Stimulated activated CD4-positive, alpha-beta T cell treated with anti-CD3 and anti-CD28 coated beads, Interleukin-2, amount 100 ng/mL, for 24 hours (primary cell): ENCODE data around the gene CIBAR2.

ENCODE experiments used
- DNase-seq, 2 donors: peaks; one replicate each; pipeline ENCODE4 v3.0.0-alpha.2; 2020

CIBAR2 gene

DNA sequence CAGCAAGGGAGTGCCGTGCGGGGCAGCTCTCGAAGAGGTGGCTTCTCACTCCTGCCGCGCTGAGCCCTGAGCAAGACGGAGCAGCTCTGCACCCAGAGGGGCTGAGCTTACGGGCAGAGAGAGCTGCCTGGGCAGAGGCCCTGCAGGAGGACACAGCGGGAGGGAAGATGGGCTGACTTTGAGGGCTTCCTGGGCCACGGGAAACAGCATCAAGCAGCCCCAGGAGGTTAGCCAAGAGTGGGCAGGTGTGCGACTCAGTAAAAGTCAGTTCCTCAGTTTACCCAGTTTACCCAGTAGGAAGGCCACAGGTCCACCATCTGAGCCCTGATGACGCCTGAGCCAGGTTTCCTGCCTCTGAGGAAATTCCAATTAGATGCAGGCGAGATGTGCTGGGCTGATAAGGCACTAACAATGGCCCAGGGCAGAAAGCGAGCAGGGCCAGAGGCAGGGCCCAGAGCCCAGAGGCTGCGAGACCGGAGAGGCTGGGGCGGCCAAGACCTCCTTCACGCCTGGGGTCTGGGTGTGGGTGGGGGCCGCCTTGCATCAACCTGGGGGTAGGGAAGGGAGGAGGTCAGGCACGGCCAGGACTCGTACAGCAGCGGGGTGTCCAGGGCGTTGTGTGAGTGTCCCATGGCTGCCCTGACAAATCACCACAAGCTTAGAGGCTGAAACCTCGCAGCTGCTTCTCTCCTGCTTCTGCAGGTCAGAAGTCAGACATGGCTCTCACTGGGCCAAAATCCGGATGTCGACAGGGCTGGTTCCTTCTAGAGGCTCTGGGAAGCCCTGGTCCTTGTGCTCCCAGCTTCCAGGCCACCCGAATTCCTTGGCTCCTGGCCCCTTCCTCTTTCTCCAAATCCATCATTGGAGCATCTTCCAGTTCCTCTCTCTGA lies 32.0 kb upstream of the CIBAR2 start:
- DNase-seq: no peak

DNA sequence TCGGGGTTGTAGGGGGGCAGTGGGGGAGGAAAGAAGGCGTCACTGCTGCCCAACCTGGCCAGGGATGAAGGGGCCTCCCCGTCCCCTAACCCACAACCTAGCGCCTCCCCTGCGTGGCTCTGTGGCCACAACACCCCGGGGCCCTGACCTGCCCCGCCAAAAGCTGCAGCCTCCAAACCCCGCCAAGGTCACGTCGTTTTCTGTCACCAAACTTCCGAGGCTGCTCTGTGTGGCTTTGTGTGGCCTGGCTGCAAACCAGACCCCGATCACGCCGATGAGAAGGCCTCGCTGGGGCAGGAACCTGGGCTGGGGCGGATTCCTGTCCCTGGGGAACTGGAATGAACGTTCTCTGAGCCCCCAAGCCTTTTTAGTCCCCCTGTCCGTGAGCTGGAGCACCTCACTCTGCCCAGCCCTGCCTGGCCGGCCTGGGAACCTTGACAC lies 30.5 kb upstream of the CIBAR2 start:
- DNase-seq: no peak

DNA sequence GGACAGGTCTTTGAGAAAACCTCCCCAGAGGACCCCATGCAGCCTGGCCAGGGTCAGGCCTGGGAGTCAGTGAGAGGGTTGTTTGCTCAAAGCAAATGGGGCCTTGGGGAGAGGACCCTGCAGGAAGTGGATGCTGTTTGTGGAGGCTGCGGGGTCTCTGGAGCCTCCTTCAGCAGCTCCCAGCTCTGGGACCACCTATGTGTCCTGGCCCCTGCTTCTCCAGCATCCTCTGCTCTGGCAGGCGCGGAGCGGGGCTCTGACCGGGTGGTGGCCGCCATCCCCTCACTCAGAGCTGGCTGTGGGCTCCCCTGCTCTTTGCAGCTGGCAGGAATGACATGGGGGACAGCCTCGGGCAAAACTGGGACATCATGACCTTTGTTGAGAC lies 29.8 kb upstream of the CIBAR2 start:
- no peak for DNase-seq

DNA sequence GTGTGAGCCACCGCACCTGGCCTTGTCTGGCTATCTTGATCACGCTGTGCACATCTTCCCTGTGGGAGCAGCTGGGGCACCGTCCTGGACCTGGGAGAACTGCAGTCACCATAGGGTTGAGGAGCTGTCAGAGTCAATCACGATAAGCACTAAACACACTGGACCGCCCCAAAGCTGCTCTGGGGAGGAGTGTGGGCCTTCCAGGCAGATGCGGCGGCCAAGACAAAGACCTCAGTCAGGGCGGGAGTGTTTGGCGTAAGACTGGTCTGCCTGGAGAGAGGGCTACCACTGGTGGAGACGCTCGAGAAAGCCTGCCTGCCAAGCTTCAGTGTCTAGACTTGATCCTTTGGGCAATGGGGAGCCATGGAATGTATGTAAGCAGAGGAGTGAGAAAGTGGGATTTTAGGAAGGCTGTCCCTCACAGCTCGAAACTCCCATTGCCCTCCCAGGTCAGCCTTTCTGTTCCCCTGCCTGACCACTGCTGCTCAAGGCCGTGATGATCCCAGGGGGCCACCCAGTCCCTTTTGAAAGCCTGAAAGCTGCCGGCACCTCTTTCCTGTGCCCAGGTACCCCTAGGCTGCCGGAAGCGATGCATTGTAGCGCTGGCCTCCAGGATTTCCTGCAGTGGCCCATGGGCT lies 29.3 kb upstream of the CIBAR2 start:
- no peak for DNase-seq

DNA sequence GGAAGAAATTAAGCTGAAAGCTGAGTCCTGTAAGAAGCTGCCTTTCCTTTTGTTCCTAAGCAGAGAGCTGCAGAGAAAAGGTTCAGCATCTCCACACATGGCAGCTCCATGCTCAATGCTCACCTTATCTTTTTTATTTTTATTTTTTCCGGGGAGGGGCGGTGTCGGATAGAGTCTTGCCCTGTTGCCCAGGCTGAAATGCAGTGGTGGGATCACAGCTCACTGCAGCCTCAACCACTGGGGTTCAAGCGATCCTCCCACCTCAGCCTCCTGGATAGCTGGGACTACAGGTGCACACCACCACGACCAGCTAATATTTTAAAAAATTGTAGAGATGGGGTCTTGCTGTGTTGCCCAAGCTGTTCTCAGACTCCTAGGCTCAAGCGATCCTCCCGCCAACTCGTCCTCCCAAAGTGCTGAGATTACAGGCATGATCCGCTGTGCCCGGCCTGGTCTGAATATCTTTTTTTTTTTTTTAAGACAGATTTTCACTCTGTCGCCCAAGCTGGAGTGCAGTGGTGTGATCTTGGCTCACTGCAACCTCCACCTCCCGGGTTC lies 28.3 kb upstream of the CIBAR2 start:
- no peak for DNase-seq

DNA sequence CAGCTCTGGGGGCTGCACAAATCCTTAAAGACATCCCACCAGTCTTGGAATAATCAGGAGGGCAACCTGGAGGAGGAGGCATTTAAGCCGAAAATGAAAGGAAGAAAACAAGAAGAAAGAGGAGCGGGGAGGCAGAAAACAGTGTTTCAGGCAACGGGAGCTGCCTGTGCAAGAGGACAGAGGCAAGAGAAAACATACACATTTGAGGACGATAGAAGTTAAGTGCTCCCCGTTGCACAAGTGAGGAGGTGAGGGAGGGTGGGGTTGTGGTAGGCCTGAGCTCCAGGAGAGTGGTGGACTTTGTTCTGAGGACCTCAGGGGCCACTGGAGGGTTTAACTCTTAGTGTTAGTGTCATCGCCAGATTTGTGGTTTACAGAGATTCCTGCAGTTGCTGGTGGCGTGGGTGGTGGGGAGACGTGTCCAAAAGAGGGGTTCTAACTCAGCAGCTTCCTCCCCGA lies 27.6 kb upstream of the CIBAR2 start:
- no peak for DNase-seq

DNA sequence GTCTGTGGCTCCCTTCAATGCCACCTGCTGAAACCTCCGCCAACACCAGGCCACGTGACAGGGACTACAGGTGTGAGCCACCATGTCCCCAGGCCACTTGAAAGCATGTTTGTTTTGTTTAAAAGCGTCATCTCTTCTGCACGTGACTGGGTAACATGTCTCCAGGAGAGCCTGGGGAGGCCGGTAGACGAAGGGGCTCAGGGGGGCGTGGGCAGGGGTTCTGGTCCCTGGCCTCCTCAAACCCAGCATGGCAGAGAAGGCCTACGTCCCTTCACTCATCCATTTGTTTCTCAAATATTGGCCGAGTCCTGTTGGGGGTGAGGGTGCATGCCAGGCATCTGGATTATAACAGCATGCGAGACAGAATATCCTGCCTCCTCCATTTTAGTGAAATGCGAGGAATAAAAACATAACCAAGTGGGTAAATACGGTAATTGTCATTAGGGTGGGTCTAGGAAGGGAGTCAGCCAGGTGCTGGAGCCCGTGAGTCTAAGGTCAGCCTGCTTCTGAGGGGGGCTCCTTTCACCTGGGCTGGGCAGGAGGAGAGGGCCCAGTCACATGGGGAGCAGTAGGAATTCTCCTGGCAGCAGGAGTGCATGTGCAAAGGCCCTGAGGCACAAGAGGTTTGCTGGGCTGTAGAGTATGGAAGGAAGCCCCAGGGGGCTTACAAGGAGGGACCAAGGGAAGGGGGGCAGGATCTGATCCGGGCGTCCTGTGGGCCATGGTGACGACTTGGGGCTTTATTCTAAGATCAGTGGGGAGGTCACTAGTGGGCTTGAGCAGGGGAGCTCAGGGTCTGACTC lies 26.8 kb upstream of the CIBAR2 start:
- DNase-seq: no peak

DNA sequence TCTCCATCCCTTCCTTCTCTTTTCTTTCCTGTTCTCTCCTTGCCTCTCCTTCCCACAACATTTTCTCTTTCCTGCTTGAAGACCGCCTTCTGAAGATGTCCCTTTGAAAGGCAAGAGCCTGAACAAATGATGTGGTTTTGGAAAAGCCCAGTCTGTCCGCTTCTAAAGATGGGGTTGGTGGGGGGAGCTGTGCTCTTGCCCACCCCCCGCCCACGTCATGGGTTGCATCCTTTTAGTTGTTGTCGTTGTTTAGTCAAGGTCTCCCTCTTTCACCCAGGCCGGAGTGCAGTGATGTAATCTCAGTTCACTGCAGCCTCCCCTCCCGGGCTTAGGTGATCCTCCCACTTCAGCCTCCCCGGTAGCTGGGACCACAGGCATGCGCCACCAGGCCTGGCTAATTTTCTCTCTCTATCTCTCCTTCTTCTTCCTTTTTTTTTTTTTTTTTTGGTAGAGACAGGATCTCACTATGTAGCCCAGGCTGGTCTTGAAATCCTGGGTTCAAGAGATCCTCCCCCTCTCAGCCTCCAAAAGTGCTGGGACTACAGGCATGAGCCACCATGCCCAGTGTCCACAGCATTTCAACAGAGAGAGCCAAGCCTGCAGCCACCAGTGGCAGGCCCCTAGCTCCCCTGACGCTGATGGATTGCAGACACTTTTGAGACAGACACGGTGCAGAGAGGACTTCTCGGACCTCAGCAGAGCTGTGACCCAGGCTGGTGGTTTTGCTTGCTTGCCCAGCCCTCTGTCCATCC lies 26.0 kb upstream of the CIBAR2 start:
- no peak for DNase-seq

DNA sequence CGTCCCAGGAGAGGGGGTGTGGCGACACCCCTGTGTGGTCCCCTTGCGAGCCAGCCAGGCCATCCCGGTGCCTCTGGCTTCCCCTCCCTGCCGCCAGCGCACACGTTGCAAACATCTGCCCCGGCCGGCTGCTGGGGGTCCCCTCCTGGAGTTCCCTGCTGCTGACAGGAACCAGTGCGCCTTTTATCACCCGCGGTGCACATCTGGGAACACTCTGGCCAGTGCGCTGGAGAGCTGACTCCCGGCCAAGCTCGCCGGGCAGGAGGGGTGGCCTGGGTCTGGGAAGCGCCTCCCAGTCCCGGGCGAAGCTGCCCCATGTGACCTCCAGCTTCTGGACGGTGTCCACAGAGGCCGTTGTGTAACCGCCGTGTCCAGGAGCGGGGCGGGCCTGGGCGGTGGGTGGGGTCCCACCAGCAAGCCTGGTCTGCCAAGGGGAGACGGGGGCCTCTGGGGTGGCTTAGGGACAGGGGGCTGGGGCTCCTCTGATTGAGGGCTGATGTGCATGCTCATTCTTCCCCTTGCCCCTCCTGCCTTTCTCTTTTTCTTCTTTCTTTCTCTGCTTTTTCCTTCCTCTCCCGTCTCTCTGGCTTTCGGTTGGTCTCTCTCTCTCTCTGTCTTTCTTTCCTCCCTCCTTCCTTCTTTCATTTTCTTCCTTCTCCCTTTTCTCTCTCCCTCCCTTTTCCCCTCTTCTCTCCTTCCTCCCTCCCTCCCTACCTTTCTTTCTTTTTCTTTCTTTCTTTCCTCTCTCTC lies 25.2 kb upstream of the CIBAR2 start:
- DNase-seq: no peak

DNA sequence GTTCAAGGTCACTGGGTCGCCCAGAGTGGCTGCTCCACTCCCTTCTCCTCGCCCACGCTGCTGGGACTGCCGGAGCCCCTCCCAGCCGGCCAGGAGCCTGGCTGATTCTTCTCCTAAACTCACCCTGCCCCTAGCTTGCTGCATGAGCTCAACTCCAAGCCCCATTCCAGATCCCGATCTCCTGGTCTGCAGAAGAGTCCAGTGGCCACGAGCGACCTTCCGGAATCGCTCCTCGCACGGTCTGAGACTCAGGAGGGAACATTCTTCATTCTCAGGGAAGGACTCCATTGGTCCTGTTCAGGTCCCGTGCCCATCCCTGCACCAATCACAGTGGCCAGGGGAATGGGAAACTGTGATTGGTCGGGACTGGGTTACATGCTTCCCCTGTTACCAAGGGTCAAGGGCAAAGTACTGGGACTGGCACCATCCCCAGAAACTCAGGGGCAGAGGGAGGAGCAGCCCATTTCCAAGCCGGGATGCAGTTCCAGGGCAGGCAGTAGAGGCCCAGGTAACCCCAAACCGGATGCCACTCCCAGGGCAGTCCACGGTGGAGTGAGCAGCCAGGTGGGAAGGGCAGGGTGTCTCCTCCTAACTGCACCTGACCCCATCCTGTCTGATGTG lies 24.5 kb upstream of the CIBAR2 start:
- no peak for DNase-seq

DNA sequence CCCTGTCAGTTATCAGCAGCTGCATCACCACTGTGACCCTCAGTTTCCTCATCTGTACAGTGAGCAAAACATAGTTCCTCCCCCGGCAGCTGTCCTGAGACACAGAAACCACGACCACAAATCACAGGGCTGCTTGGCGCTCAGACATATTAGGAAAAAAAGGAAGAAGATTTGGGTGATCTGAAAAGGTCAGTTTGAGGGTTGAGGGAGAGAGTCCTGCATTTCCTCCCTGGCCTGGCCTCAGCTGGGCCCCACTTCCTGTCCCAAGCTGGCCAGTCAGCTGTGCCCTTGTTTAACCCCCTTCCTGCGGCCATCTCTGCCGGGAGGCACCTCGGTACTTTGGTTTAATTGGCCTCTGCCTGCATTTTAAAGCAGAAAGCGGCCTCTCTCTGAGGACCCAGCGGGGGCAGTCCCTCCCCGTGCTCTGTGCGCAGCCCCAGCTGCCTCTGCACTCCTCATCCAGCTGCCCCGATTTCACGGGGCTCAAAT lies 24.0 kb upstream of the CIBAR2 start:
- DNase-seq: no peak

DNA sequence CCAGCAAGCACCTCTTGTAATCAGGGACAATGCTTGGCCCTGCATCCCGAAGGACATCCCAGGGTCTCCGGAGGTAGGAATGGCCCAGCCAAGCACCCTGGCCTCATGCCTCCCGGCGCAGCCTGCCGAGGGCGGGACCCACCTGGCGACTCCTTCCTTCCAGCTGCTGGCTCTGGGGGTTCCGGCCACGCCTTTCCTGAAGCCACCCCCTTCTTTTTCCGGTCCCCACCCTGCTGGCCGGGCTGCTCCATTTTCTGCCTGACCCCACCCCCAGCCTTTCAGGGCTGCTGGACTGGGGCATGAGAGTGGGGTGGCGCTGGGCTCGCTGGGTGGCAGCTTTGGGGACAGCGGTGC lies 22.5 kb upstream of the CIBAR2 start:
- DNase-seq: no peak

DNA sequence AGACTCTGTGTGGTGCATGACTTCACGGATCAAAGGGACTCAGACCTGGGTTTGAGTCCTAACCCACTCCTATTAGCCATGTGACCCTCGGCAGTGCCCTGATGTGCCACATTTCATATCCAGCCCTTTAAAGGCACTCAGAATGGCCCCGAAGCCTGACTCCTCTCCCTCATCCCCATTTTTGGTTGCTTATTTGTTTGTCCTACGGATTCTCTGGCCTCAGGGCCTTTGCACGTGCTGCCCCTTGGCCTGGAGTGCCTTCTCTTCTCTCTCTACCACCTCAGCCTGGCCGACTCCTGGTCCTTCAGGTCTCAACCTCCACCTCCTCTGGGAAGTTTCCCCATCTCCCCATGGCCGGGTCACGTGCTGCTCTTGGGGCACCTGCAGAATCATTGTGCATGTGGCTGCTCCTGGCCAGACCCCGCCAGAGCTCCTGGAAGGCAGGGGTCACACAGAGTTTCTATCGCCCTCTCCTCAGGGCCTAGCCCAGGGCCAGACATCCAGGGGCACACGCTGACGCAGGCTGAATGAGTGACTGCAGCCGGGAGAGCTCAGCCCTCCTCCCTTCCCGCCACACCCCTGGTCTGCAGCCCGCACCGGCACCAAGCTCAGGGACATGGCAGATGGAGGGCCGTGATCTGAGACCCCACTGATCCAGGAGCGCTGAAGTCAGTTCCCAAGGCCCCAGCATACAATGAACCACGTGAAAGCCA lies 22.0 kb upstream of the CIBAR2 start:
- DNase-seq: no peak

DNA sequence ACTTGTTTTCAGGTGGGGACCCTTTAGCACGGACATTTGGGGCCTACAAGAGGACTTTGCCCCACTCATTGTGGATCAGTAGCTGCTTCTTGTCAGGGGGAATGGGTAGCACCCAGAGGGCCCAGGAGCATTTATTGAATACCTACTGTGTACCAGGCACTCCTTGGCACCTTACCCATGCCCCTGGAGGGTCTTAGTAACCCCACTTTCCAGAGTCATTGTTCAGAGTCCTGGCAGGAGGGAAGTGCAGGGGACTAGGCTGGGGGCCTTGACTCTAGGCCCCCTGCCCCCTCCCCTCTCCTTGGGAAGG lies 21.0 kb upstream of the CIBAR2 start:
- DNase-seq: no peak

DNA sequence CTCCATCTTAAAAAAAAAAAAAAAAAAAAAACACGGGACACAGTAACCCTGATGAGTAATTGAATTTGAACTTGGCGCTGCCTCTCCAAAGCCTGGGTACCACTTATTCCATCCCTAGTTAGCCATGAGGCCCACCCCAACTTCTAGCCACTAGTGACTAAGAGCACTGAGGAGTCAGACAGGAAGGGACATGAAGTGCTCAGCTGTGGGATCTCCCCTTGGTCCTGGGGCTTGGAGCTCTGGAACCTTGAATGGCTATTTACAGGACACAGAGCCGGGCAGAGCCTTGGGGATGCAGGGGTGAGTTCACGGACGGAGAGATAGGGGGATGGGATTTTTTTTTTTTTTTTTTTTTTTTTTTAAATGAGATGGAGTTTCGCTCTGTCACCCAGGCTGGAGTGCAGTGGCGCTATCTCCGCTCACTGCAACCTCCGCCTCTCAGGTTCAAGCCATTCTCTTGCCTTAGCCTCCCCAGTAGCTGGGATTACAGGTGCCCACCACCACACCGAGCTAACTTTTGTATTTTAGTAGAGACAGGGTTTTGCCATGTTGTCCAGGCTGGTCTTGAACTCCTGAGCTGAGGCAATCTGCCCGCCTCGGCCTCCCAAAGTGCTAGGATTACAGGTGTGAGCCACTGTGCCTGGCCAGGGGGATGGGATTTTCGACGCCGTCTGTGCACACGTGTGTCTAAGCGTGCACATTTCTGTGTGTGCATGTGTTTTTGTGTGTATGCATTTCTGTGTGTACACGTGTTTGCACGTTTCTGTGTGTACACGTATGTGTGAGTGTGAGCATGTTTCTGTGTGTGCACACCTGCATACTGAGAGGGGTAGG lies 20.4 kb upstream of the CIBAR2 start:
- no peak for DNase-seq

DNA sequence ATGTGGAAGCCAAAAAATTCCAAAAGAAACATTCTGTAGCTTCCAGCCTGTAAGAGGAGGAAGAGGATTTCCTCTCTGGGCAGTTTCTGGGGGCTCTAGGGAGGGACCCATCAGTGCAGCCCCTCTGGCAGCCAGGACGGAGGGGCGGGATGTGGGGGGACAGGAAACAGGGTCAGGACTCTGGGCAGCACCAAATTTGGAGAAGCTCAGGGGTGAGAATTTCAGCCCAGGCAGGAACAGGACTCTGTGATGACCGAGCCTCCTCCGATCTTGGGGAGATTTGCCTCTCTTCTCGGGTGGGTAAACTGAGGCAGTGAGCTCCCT lies 18.4 kb upstream of the CIBAR2 start:
- no peak for DNase-seq

DNA sequence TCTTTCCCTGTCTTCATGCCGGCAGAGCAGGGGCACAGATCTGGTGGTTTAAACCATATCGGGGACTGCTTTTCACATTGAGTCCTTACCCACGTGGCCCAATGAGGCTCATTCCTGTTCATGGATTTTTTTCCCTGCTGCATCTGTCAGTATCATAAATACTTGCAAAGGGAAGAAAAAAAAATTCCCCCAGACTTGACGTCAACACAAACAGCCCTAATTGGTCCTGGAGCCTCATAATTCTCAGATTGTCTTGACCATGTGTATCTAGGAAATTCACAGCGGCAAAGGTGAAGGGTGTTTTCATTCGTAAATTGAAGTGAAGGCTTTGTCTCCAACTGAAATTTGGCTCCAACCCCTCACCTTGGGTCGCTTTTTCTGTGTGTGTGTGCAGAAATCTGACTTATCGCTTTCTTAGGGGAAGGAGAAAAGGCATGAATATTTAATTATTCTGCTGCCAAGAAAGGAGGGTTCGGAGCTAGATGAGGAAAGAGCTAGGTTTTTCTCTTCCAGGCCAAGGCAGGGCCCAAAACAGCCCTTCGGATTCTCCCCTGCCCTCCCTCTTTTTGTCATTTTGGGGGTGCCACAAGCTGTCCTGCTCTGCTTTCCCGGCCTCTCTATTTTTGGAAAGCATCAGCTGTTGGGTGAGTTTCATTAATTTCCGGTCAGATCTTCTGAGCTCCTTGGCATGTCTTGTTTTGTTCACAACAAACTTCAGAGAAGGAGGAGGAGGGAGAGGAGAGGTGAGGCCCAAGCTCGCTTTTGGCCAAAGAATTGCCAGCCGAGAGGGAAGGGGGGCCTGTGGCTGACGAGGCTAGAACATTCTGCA lies 17.8 kb upstream of the CIBAR2 start:
- no peak for DNase-seq

DNA sequence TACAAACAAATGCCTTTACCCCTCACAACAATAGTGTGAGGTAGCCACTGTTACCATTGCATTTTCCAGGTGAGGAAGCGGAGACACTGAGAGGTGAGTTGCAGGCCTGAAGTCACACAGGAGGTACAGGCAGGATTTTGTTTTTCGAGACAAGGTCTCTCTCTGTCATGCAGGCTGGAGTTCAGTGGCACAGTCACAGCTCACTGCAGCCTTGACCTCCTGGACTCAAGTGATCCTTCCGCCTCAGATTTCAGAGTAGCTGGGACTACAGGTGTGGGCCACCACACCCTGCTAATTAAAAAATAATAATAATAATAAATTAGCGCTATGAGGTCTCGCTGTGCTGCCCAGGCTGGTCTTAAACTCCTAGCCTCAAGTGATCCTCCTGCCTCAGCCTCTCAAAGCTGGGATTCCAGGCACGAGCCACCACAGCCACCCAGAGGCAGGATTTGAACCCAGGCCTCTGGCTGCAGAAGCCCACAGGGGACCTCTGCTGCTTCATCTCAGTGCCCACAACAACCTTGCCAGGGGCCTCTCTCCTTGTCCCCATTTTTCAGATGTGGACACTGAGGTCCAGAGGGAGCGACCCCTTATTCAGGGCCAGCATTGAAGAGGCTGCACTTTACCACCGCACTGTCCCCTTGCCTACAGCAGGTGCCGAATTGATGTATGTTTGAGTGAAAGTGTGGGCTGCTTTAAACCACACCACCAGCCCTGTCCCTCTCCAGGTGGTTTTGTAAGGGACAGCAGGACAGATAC lies 16.0 kb upstream of the CIBAR2 start:
- no peak for DNase-seq
